Measurements from ENCODE around the gene MEF2A.
A peak's percentile ranks its signal among the peaks of the same experiment; 100 is the strongest.

The MEF2A gene

GRCh38 chr15:99709243-99709986 lies 143.6 kb downstream of the MEF2A start:
- DNase-seq (ENCODE audit: insufficient read length) (no peak), FAIRE-seq (no peak)
- TF ChIP-seq POLR2A (IDR thresholded peaks at IDR 0.05; ENCODE audit: low read depth, low read length) (no peak), POLR2AphosphoS5 (IDR thresholded peaks at IDR 0.05; ENCODE audit: low read depth, low read length) (no peak), TAF1 (IDR thresholded peaks at IDR 0.05; ENCODE audit: borderline replicate concordance, low read depth, low read length) (no peak)

DNA sequence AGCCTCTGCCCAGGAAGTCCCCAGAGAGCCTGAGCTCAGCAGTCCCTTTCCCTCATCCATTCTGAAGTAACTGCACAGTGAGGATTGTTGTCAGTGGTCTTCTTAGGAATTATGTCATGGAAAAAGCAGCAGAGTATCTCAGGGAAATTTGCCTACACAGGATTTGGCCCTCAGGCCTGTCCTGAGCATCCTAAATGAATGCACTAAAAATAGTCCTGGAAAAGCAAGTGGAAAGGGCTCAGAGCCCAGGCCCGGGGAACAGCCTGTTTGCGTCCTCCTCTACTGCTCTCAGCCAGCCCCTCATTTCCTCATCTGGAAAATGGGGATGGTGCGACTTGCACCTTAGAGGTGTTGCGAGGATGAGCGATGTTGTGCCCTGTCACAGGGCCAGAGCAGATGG lies 145.8 kb downstream of the MEF2A start:
- no peak for TF ChIP-seq POLR2AphosphoS5 (IDR thresholded peaks at IDR 0.05; ENCODE audit: low read depth, low read length)
- TF ChIP-seq POLR2A (IDR thresholded peaks at IDR 0.05; ENCODE audit: low read depth, low read length) = no peak
- no peak for TF ChIP-seq TAF1 (IDR thresholded peaks at IDR 0.05; ENCODE audit: borderline replicate concordance, low read depth, low read length)
- no peak for DNase-seq (ENCODE audit: insufficient read length)
- FAIRE-seq = no peak

DNA sequence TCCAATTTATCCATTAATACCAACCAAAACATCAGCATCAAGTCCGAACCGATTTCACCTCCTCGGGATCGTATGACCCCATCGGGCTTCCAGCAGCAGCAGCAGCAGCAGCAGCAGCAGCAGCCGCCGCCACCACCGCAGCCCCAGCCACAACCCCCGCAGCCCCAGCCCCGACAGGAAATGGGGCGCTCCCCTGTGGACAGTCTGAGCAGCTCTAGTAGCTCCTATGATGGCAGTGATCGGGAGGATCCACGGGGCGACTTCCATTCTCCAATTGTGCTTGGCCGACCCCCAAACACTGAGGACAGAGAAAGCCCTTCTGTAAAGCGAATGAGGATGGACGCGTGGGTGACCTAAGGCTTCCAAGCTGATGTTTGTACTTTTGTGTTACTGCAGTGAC lies 146.6 kb downstream of the MEF2A start:
- TF ChIP-seq POLR2AphosphoS5 (IDR thresholded peaks at IDR 0.05; ENCODE audit: low read depth, low read length) (no peak), POLR2A (IDR thresholded peaks at IDR 0.05; ENCODE audit: low read depth, low read length) (no peak), TAF1 (IDR thresholded peaks at IDR 0.05; ENCODE audit: borderline replicate concordance, low read depth, low read length) (no peak)
- DNase-seq (ENCODE audit: insufficient read length) = no peak
- no peak for FAIRE-seq

DNA sequence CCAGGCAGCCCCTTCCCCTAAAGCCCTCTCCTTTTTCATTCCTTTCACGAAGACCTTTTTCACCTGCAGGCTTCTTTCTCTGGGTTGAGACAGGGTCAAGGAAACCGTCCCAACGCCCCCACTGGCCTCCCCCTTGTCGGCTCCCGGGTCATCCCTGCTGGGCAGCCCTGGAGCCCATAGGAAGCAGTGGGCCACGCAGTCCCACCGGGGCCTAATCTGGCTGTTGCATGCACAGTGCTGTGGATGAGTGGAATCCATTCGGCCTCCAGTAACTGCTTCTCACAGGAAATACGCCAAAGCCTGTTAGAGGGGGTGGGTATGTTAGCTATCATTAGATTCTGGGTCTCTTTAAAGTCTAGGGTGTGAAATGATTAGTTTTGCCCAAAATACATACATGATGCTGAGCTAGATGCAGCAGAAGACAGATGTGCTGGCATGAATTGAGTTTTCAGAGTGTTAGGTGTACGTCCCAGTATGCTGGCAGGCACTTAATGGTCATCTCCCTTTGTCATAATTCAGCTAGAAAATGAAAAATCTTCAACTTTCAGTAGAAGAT lies 150.8 kb downstream of the MEF2A start:
- no peak for DNase-seq (ENCODE audit: insufficient read length)
- no peak for TF ChIP-seq TAF1 (IDR thresholded peaks at IDR 0.05; ENCODE audit: borderline replicate concordance, low read depth, low read length)
- no peak for TF ChIP-seq POLR2A (IDR thresholded peaks at IDR 0.05; ENCODE audit: low read depth, low read length)
- no peak for TF ChIP-seq POLR2AphosphoS5 (IDR thresholded peaks at IDR 0.05; ENCODE audit: low read depth, low read length)
- no peak for FAIRE-seq

- TF ChIP-seq POLR2AphosphoS5 (IDR thresholded peaks at IDR 0.05; ENCODE audit: low read depth, low read length) = no peak; the same call in 1 of the 2 replicates
- no peak for TF ChIP-seq TAF1 (IDR thresholded peaks at IDR 0.05; ENCODE audit: borderline replicate concordance, low read depth, low read length)
- no peak for TF ChIP-seq POLR2A (IDR thresholded peaks at IDR 0.05; ENCODE audit: low read depth, low read length)
- FAIRE-seq (peak; percentile 62), DNase-seq (ENCODE audit: insufficient read length) (no peak)
Measured at GRCh38 chr15:99717161-99718009, 151.6 kb downstream of the MEF2A start.

DNA sequence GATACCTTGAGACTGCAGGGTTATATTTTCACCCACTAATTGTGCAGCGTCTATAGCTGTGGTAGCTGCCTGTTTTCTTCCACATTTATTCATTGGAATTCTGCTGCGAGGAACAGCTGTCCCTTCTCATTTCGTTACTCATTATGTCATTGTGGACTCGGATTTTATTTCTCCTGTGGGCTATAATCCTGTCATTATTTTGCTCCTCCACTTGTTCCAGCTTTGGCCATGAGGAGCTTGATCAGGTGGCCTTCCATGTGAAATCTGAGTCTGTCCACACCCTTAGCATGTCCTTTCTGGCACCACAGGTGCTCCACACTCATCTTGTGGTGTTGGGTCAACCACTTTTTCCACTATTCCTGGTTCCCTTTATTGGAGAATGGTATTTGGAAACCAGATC lies 152.6 kb downstream of the MEF2A start:
- TF ChIP-seq TAF1 (IDR thresholded peaks at IDR 0.05; ENCODE audit: borderline replicate concordance, low read depth, low read length) = no peak
- no peak for TF ChIP-seq POLR2AphosphoS5 (IDR thresholded peaks at IDR 0.05; ENCODE audit: low read depth, low read length)
- TF ChIP-seq POLR2A (IDR thresholded peaks at IDR 0.05; ENCODE audit: low read depth, low read length) = no peak
- FAIRE-seq (peak; percentile 17), DNase-seq (ENCODE audit: insufficient read length) (no peak)

- no peak for TF ChIP-seq TAF1 (IDR thresholded peaks at IDR 0.05; ENCODE audit: borderline replicate concordance, low read depth, low read length)
- DNase-seq (ENCODE audit: insufficient read length) (peak; percentile 40), FAIRE-seq (peak; percentile 14)
Measured at GRCh38 chr15:99719096-99719541, 153.3 kb downstream of the MEF2A start.

DNA sequence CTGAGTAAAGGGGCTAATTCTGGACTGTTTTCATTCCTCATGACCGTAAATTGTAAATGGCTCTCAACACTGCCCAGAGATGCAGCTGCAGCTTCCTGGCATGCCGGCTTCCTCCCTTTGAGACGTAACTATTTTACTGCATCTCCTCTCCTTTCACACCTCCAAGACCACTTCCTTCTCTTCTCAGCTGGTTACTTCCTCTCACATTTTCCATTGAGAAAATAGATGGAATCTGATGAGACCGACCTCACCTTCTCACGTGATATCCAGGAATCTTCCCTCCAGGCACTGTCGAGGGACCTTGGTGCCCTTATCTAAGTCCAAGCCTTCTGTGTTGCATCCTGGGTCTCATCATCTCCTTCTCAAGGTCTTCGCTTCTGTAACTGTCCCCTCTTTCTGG lies 154.7 kb downstream of the MEF2A start:
- TF ChIP-seq POLR2AphosphoS5 (IDR thresholded peaks at IDR 0.05; ENCODE audit: low read depth, low read length) = no peak
- no peak for TF ChIP-seq POLR2A (IDR thresholded peaks at IDR 0.05; ENCODE audit: low read depth, low read length)
- no peak for TF ChIP-seq TAF1 (IDR thresholded peaks at IDR 0.05; ENCODE audit: borderline replicate concordance, low read depth, low read length)
- FAIRE-seq (no peak), DNase-seq (ENCODE audit: insufficient read length) (no peak)

DNA sequence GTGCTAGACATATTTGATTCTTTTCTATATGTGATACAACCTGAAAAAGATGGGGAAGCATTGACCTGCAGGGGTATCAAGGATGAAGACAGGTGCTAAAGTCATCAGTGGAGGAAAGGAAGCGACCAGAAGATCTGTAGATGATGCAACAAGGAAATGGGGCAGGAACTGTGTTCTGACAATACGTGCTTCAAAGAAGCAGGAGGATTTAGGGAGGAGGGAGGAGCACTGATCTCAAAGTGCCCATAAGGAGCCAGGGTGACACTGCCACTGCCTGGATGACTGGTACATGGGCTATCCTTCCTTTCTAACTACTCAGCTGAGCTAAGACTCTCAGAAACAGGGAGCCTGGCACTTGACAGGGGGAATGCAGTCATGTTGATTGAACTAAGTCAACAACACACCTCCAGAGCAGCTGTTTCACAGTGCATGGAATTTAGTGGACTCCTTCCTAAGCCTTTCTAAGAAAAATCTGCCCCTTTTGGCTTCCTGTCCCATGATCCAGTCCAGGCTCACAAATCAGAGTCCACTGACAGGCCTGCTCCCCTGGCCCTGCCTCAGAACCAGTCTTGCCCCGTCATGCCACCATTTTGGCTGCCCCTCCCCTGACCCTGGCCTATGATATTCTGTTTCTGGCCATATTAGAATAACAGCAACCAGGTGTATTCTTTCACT lies 155.5 kb downstream of the MEF2A start:
- TF ChIP-seq POLR2A (IDR thresholded peaks at IDR 0.05; ENCODE audit: low read depth, low read length) (no peak), TAF1 (IDR thresholded peaks at IDR 0.05; ENCODE audit: borderline replicate concordance, low read depth, low read length) (no peak), POLR2AphosphoS5 (IDR thresholded peaks at IDR 0.05; ENCODE audit: low read depth, low read length) (no peak)
- DNase-seq (ENCODE audit: insufficient read length) (no peak), FAIRE-seq (no peak)

- DNase-seq (ENCODE audit: insufficient read length) = no peak
- no peak for FAIRE-seq
- no peak for TF ChIP-seq POLR2AphosphoS5 (IDR thresholded peaks at IDR 0.05; ENCODE audit: low read depth, low read length)
- TF ChIP-seq TAF1 (IDR thresholded peaks at IDR 0.05; ENCODE audit: borderline replicate concordance, low read depth, low read length) = no peak
- no peak for TF ChIP-seq POLR2A (IDR thresholded peaks at IDR 0.05; ENCODE audit: low read depth, low read length)
Measured at GRCh38 chr15:99721896-99722295, 156.1 kb downstream of the MEF2A start.

DNA sequence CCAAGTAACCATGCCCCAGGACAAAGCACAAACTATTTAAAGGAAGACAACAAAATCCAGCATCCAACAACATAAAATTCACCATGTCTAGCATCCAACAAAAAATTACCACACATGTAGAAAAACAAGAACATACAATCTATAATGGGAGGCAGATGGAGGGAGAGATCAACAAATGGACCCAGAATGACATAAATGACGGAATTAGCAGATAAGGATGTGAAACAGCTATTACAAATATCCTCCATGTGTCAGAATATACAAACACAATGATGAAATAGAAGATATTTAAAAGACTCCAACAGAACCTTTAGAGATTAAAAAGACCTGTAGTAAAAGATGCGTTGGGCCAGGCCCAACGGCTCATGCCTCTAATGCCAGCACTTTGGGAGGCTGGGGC lies 156.6 kb downstream of the MEF2A start:
- TF ChIP-seq POLR2A (IDR thresholded peaks at IDR 0.05; ENCODE audit: low read depth, low read length) (no peak), POLR2AphosphoS5 (IDR thresholded peaks at IDR 0.05; ENCODE audit: low read depth, low read length) (no peak), TAF1 (IDR thresholded peaks at IDR 0.05; ENCODE audit: borderline replicate concordance, low read depth, low read length) (no peak)
- DNase-seq (ENCODE audit: insufficient read length) (no peak), FAIRE-seq (no peak)
